ENCODE results near the gene G3BP1.
"Not testable (repeated sequence)": the region's sequence is repeated elsewhere in the genome, so short reads cannot be mapped to it uniquely, and the experiment has no call there.

Gene G3BP1

DNA sequence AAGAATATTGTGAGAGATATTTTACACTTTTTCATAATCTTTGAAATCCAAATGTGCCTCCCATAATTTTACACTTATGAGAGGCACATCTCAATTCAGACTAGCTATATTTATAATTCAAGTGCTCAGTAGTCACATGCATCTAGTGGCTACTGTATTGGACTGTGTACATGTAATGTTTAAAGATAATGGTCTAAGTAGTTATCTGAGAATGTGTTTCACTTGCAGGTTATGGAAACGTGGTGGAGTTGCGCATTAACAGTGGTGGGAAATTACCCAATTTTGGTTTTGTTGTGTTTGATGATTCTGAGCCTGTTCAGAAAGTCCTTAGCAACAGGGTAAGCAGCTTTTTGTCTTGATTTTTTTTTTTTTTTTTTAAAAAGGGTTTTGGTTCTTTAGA lies 28.8 kb downstream of the G3BP1 start:
- no peak for DNase-seq

GRCh38 chr5:151805414-151806223 lies 33.9 kb downstream of the G3BP1 start:
- DNase-seq, result no peak

DNA sequence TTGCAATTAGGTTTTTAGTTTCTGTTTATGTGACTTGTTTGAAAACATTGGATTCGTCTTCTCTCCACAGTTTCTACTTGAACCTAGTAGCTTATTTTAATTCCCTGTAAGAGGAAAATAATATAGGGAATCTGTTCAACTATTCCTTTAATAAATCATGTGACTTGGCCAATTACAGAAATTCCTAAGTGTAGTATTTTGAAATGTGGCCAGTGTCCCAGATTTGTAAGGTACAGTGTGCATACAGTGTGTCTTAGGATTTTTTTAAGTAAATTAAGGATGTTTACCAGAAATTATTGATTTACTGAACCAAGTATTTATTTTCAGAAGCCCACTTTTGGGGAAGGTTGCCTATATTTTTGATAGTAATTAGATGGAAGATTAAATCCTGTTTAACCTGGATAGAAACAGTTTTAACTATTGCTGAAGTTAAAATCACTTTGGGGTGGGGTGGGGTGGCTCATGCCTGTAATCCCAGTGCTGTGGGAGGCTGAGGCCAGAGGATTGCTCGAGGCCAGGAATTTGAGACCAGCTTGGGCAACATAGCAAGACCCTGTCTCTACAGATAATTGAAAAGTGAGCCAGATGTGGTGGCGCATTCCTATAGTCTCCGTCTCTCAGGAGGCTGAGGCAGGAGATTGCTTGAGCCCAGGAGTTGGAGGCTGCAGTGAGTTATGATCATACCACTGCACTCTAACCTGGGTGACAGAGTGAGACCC lies 36.9 kb downstream of the G3BP1 start:
- DNase-seq, result no peak

GRCh38 chr5:151810449-151810848 lies 38.7 kb downstream of the G3BP1 start:
- no peak for DNase-seq

DNA sequence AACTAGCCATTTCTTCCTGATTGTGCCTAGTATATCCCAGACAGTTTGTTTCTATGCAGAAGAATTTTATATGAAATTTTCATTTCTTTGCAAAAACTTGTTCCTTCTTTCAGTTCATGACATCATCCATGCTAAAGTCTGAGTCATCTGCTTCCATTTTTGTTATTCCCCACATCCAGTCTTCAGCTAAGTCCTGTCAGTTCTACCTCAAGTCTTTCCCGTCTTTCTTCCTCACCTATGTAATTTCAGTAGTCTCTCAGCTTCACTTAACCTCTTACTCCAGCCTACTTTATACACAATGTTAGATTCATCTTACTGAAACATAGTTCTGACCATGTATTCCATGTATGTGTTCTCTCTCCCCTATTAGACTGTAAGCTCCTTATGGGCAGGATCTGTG lies 39.1 kb downstream of the G3BP1 start:
- no peak for DNase-seq

GRCh38 chr5:151811593-151812321 lies 40.0 kb downstream of the G3BP1 start:
- no peak for DNase-seq

- no peak for DNase-seq
Observed at GRCh38 chr5:151812757-151813309, 41.1 kb downstream of the G3BP1 start.

- DNase-seq, result no peak
Observed at GRCh38 chr5:151815051-151815450, 43.3 kb downstream of the G3BP1 start.

GRCh38 chr5:151819830-151820229 lies 48.1 kb downstream of the G3BP1 start:
- DNase-seq, result no peak

GRCh38 chr5:151820271-151820670 lies 48.5 kb downstream of the G3BP1 start:
- no peak for DNase-seq

GRCh38 chr5:151820903-151821302 lies 49.1 kb downstream of the G3BP1 start:
- DNase-seq, result no peak

DNA sequence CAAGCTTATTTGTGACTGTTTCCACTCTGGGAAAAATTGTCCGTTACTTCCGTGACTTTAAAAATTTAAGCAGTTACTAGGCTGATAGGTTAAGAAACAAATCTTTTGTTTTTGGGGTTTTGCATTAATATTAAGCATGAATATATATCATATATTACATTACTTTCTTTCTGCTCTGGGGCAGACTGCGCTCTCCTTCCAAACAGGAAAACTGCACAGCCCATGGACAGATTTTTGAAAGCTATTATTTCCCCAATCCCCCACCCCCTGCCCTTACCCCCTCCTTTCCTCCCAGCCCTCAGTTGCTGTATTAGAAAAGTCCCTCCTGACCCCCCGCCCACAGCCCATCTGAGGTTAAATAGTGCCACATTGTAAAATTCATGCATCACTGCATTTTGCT lies 50.4 kb downstream of the G3BP1 start:
- no peak for DNase-seq

DNA sequence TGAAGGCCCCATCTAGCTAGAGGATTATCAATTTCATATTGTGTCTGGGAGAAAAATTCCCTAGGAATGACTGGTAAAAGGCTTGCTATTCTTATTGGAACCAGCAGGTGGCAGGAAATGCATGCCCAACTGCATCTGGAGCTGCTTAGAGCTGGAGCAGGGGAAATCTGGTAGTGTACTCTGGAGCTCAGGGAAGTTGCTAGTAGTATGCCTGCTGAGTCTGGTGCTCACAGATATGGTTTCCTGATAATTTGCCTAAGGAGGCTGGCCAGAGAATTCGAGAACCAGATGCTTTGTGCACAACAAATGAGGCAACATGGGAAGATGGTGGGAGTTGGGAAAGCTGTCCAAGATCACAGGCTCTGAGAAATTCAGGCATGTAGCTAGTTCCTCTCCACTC lies 53.7 kb downstream of the G3BP1 start:
- peak; percentile 91 for DNase-seq

GRCh38 chr5:151829370-151829769 lies 57.6 kb downstream of the G3BP1 start:
- DNase-seq, result no peak

- DNase-seq, result not testable (repeated sequence)
Observed at GRCh38 chr5:151832843-151833242, 61.1 kb downstream of the G3BP1 start.

GRCh38 chr5:151846765-151847164 lies 75.0 kb downstream of the G3BP1 start:
- DNase-seq, result no peak

DNA sequence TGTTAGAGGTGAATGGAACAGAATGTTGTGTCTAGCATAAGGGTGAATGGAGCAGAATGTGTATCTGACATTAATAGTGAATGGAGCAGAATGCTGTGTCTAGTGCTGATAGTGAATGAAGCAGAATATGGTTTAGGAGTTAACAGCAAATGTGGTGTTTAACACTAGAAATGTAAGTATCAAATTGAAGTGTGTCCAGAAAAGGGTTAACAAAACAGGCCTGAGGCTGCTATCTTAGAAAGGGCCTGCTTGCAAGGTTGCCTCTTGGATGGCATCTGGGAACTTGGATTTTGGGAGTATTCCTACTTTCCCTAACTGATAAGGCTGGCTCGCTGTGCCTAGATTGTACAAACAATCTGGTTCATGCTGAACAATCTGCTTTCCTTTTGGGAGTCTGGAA lies 76.1 kb downstream of the G3BP1 start:
- DNase-seq, result no peak

DNA sequence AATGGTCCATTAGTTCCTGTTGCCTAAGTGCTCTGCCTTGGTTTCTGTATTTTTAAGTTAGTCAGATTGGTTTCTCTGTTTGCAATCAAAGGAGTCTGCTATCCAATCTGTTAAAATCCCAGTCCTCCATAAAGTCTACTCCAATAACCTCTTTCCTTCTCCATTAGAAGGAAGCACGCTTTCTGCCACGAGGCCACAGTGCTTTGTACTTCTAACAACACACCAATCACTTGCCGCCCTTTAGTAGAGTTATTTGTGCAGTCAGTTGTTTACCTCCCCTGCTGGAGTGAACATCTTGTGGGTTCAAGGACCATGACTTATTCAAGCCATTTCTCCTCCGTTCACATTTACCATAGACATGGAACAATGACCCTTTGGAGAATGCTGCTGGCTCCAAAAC lies 83.9 kb downstream of the G3BP1 start:
- no peak for DNase-seq

DNA sequence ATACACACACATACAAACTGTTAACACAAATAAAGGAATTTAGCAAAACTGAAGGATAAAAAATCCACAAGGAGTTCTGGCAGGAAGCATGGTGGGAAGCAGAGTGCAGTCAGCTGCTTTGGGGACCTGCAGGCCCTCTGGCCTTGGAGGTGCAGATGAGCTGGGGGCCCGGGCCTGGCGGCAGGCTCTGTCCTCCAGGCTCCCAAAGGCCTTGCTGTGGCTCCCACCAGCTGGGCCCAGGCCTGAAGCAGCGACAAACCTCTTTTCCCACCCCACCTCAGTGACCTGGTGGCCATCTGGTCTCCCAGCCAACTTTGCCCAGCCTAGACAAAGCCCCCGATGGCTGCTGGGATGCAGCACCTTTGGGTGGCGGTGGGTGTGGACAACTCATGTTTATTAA lies 85.1 kb downstream of the G3BP1 start:
- DNase-seq, result no peak

- DNase-seq, result not testable (repeated sequence)
Observed at GRCh38 chr5:151860867-151861266, 89.1 kb downstream of the G3BP1 start.

All from eye (tissue), 1 donor.